GM12892 (cell line): Measurements from ENCODE around the gene CATSPERE.

ENCODE experiments used
- DNase-seq: peaks from one replicate; pipeline ENCODE4 v3.0.0; 2011; ENCODE audit not compliant: insufficient read length
- FAIRE-seq: peaks from 2 replicates; lab custom pipeline; 2011; peaks lifted over from hg19 to GRCh38; lab: Jason Lieb, UNC
- POLR2A ChIP-seq: IDR thresholded peaks from 2 replicates; pipeline ENCODE4 v1.6.1; 2011; ENCODE audit warnings: low read depth, low read length, control low read depth
- POLR2AphosphoS5 ChIP-seq: IDR thresholded peaks from 2 replicates; pipeline ENCODE4 v1.6.1; 2011; ENCODE audit warnings: low read depth, low read length, control low read depth
- TAF1 ChIP-seq: IDR thresholded peaks from 2 replicates; pipeline ENCODE4 v1.6.1; 2011; ENCODE audit warnings: low read depth, mild to moderate bottlenecking, control low read depth, low read length, borderline replicate concordance

Gene CATSPERE

GRCh38 chr1:244614113-244614836 lies 153.2 kb downstream of the CATSPERE start:
- FAIRE-seq (no peak), DNase-seq (no peak)
- TF ChIP-seq POLR2AphosphoS5 (no peak), TAF1 (no peak)

- FAIRE-seq (no peak), DNase-seq (no peak)
- no peak for TF ChIP-seq POLR2AphosphoS5
- TF ChIP-seq TAF1: no peak
- no peak for TF ChIP-seq POLR2A
These were observed 153.8 kb downstream of the CATSPERE start for GRCh38 chr1:244614879-244615278.

- TF ChIP-seq POLR2AphosphoS5 (no peak), POLR2A (no peak), TAF1 (no peak)
- FAIRE-seq: no peak
- DNase-seq: no peak
These were observed 154.2 kb downstream of the CATSPERE start for GRCh38 chr1:244615301-244615700.

DNA sequence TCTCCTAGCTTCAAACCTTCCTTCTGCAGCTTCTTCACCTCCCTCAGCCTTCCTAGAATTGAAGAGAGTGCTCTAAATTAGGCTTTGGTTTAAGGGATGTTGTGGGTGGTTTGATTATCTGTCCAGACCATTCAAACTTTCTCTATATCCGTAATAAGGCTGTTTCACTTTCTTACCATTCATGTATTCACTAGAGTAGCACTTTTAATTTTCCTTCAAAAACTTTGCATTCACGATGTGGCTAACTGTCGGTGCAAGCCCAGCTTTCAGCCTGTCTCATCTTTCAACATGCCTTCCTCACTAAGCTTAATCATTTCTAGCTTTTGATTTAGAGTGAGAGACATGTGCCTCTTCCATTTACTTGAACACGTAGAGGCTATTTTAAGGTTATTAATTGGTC lies 165.6 kb downstream of the CATSPERE start:
- FAIRE-seq (no peak), DNase-seq (no peak)
- TF ChIP-seq POLR2AphosphoS5: no peak
- TF ChIP-seq POLR2A: no peak
- no peak for TF ChIP-seq TAF1

GRCh38 chr1:244628789-244629188 lies 167.7 kb downstream of the CATSPERE start:
- TF ChIP-seq TAF1 (no peak), POLR2AphosphoS5 (no peak), POLR2A (no peak)
- FAIRE-seq (no peak), DNase-seq (no peak)

DNA sequence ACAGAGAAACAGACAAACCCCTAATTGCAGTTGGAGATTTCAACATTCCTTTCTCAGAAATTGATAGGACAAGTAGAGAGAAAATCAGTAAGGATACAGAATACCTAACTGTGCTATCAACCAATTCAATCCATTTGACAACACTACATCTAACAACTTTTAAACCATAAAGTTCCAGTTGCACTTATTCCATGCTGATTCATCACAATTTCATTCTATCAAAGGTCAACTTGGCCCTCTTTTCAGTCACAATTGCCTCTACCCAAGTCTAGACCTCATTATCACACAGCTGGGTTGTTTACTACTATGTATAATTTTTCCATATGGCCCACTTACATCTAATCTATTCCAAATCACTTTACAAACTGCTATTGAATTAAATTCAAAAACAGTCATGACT lies 172.1 kb downstream of the CATSPERE start:
- TF ChIP-seq TAF1: no peak
- TF ChIP-seq POLR2AphosphoS5: no peak
- TF ChIP-seq POLR2A: no peak
- DNase-seq (no peak), FAIRE-seq (no peak)

DNA sequence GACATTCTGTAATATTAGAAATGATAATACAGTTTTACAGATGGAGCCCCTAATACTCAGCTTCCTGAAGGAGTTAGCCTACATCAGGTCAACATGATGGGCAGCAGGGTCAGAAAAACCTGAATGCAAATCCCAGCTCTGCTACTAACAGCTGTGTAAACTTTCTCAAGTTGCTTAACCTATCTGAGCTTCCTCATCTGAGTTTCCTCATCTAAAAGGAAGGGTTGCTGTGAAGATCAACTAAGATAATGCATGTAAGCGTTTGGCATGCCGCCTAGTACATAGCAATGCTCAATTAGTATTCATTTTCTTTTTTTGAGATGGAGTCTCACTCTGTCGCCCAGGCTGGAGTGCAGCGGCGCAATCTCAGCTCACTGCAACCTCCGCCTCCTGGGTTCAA lies 173.5 kb downstream of the CATSPERE start:
- no peak for DNase-seq
- no peak for FAIRE-seq
- TF ChIP-seq POLR2A (no peak), TAF1 (no peak)

DNA sequence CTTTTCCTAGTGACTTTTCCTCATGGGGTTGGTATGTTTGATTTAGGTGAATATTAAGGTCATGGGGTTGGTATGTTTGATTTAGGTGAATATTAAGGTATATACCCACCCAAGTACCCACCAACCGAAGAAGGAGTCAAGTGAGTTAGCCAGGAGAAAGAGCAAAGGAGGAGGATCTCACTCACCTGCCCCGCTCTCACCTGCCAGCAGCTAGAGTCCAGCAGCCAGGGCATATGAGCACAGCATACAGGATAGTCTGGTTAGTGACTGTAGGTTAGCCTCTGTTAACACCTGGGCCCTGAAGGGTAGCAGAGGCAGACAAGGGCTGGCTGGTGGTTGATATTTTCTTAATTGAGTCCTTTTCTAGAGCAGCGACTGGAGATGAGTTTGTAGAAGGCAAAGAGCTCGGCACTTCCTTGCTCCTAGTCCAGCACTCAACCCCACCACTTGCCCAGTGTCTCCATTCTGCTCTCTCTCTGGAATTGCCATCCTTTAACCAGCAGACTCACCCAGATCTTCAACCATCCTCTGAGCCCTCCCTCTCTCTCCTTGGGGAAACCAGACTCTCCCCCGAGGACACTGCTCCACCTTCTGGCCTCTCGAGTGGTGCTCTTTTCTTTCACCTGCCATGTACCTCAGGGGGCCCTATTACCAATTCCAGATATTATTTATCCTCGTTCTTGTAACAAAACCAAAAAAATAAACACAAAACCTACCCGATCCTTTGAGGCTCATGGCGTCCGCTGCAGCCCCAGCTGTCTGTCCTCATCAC lies 175.6 kb downstream of the CATSPERE start:
- FAIRE-seq: no peak

DNA sequence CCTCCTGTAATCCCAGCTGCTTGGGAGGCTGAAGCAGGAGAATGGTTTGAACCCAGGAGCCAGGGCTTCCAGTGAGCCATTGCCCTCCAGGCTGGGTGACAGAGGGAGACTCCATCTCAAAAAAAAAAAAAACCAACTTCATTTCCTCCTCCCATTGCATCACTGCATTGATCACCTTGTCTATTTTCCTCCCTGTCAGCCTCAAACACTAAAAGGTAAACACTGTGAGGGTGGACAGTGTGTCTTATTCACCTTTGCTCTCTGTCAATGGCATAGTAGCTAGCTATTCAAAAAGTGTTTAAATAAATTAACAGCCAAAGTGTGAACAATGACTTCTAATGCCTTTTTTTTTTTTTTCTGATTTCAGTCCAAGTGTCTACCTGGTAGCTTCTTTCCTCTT lies 178.5 kb downstream of the CATSPERE start:
- FAIRE-seq: no peak
- no peak for TF ChIP-seq POLR2A
- no peak for DNase-seq

More for the DNA sequence above, 175.6 kb downstream of the CATSPERE start:
- TF ChIP-seq TAF1 (no peak), POLR2AphosphoS5 (no peak), POLR2A (no peak)
- DNase-seq: no peak

- no peak for TF ChIP-seq TAF1
- TF ChIP-seq POLR2A: no peak
- TF ChIP-seq POLR2AphosphoS5: no peak
- DNase-seq (no peak), FAIRE-seq (no peak)
These were observed 179.8 kb downstream of the CATSPERE start for GRCh38 chr1:244640917-244641316.

DNA sequence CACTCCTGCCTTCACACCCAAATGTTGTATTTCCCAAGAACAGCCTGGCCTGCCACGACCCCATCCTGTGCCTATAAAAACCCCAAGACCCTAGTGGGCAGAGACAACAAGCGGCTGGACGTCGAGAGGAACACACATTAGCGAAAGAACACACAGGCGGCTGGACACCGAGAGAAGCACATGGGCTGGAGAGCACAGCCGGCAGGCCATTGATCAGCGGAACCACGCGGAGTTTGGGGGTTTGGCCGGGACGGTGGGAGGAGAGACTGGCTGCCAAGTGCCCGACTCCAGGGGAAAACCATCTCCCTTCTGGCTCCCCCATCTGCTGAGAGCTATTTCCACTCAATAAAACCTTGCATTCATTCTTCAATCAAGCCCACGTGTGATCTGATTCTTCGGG lies 181.5 kb downstream of the CATSPERE start:
- FAIRE-seq: no peak
- TF ChIP-seq TAF1 (no peak), POLR2A (no peak), POLR2AphosphoS5 (no peak)
- DNase-seq: no peak

GRCh38 chr1:244642988-244643387 lies 181.9 kb downstream of the CATSPERE start:
- DNase-seq (no peak), FAIRE-seq (no peak)
- TF ChIP-seq TAF1 (no peak), POLR2AphosphoS5 (no peak), POLR2A (no peak)
